Fibroblast of lung (primary cell): ENCODE results near the gene NKD2. TPM values are rescaled to one million over a fixed set of nuclear protein-coding genes. Genes with fewer than 3 reads are reported as not detected.

ENCODE experiments used
- DNase-seq, 2 donors: peaks; one replicate each; pipeline versions ENCODE4 v3.0.0 to v3.0.0-alpha.2; 2010; ENCODE audit warnings: low read depth in 2 of 2
- H2AFZ ChIP-seq: 2 replicates; pipeline ENCODE4 v1.5.1; 2012; ENCODE audit warnings: low read length, control low read depth, inconsistent platforms
- H3K27ac ChIP-seq: 2 replicates; pipeline ENCODE4 v1.5.1; 2011; ENCODE audit warnings: low read length, control low read depth; ENCODE audit not compliant: insufficient read depth
- H3K27me3 ChIP-seq: 2 replicates; pipeline ENCODE4 v1.5.1; 2011; ENCODE audit warnings: mild to moderate bottlenecking, low read length; ENCODE audit not compliant: control insufficient read depth, insufficient read depth
- H3K36me3 ChIP-seq: 2 replicates; pipeline ENCODE4 v1.5.1; 2011; ENCODE audit warnings: low read length; ENCODE audit not compliant: control insufficient read depth, insufficient read depth
- H3K4me1 ChIP-seq: 2 replicates; pipeline ENCODE4 v1.5.1; 2011; ENCODE audit warnings: low read length; ENCODE audit not compliant: control insufficient read depth, insufficient read depth; ENCODE audit errors: extremely low read depth
- H3K4me2 ChIP-seq: 2 replicates; pipeline ENCODE4 v1.5.1; 2011; ENCODE audit warnings: low read length, control low read depth; ENCODE audit not compliant: insufficient read depth; ENCODE audit errors: extremely low read depth
- H3K4me3 ChIP-seq, 4 experiments: fragments of 200-600 bp in 1 of 4; sonication (generic) in 1 of 4; replicated peaks in 1 of 4; 2 replicates each; pipeline ENCODE4 v1.5.1; 2011 to 2016; ENCODE audit warnings: low read length in 4 of 4, low read depth in 3 of 4, mild to moderate bottlenecking in 3 of 4, control low read depth in 2 of 4, inconsistent platforms in 1 of 4, mixed read lengths in 1 of 4; ENCODE audit not compliant: insufficient read depth in 1 of 4; ENCODE audit errors: control extremely low read depth in 1 of 4
- H3K79me2 ChIP-seq: 2 replicates; pipeline ENCODE4 v1.5.1; 2012; ENCODE audit warnings: mild to moderate bottlenecking, low read length, inconsistent platforms; ENCODE audit not compliant: control insufficient read depth, insufficient read depth
- H3K9ac ChIP-seq: 2 replicates; pipeline ENCODE4 v1.5.1; 2011; ENCODE audit warnings: mild to moderate bottlenecking, low read length, control low read depth; ENCODE audit not compliant: insufficient read depth
- H3K9me3 ChIP-seq: 2 replicates; pipeline ENCODE4 v1.5.1; 2012; ENCODE audit warnings: low read depth, low read length; ENCODE audit not compliant: control insufficient read depth, insufficient read depth
- H4K20me1 ChIP-seq: 2 replicates; pipeline ENCODE4 v1.5.1; 2011; ENCODE audit warnings: low read length; ENCODE audit not compliant: control insufficient read depth, insufficient read depth; ENCODE audit errors: extremely low read depth
- CTCF ChIP-seq, 2 donors: IDR thresholded peaks in 1 of 2; conservative IDR thresholded peaks in 1 of 2; 1 replicate in 1 of 2; 2 replicates in 1 of 2; pipeline ENCODE4 v1.5.1; 2011 to 2012; ENCODE audit warnings: low read length in 2 of 2, control low read depth in 1 of 2, inconsistent platforms in 1 of 2, low read depth in 1 of 2, mild to moderate bottlenecking in 1 of 2
- EZH2 ChIP-seq: IDR thresholded peaks from 2 replicates; pipeline ENCODE4 v1.5.1; 2012; ENCODE audit warnings: low read length, control low read depth, mild to moderate bottlenecking; ENCODE audit errors: missing control alignments
- polyA plus RNA-seq, 2 donors: library from polyadenylated mRNA; depleted of rRNA in 1 of 2; stranded (reverse) in 1 of 2; unstranded in 1 of 2; fragments of >200 nt; gene quantifications; 2 replicates each; pipeline ENCODE4 v1.2.1, GENCODE V29; 2011 to 2012; ENCODE audit warnings: missing spikeins in 1 of 2
- total RNA-seq: library from RNA; depleted of rRNA; stranded (reverse); fragments of >200 nt; gene quantifications from 2 replicates; pipeline ENCODE4 v1.2.1, GENCODE V29; 2014

NKD2 gene
- total and polyA plus RNA-seq, 2 donors (not counting 1 experiment from before 2014, with no cell fraction given) = under 0.01 TPM; not detected in 1

GRCh38 chr5:1032011-1032410 is 23.4 kb downstream of the NKD2 start:
- no peak overlapping the region for H3K27ac ChIP-seq
- no peak for DNase-seq
- H3K4me3 ChIP-seq = no peak overlapping the region
- no peaks in the 10 kb centered on the region for H4K20me1 ChIP-seq
- no peak overlapping the region for H3K9ac ChIP-seq
- no peaks in the 10 kb centered on the region for H3K27me3 ChIP-seq
- TF ChIP-seq EZH2 = no peak
- H3K4me2 ChIP-seq = no peak overlapping the region
- H3K36me3 ChIP-seq = no peaks in the 10 kb centered on the region
- H3K4me1 ChIP-seq = no peaks in the 10 kb centered on the region
- no peaks in the 10 kb centered on the region for H3K9me3 ChIP-seq
- no peaks in the 10 kb centered on the region for H3K79me2 ChIP-seq
- no peak overlapping the region for H2AFZ ChIP-seq

- no peaks in the 10 kb centered on the region for H3K79me2 ChIP-seq
- no peaks in the 10 kb centered on the region for H3K27me3 ChIP-seq
- TF ChIP-seq CTCF (conservative IDR thresholded peaks at IDR 0.05 in 1 of 2, IDR thresholded peaks at IDR 0.05 in 1 of 2; ENCODE audit: low read depth in 1 of 2, low read length in 2 of 2) (no peak), EZH2 (no peak)
- no peaks in the 10 kb centered on the region for H4K20me1 ChIP-seq
- no peak overlapping the region for H3K27ac ChIP-seq
- no peak overlapping the region for H3K9ac ChIP-seq
- no peak overlapping the region for H2AFZ ChIP-seq
- no peak overlapping the region for H3K4me3 ChIP-seq
- no peaks in the 10 kb centered on the region for H3K9me3 ChIP-seq
- no peaks in the 10 kb centered on the region for H3K36me3 ChIP-seq
- no peaks in the 10 kb centered on the region for H3K4me1 ChIP-seq
- DNase-seq = no peak
- H3K4me2 ChIP-seq = no peak overlapping the region
Observed at GRCh38 chr5:1032551-1033027, 24.0 kb downstream of the NKD2 start.

- H3K9me3 ChIP-seq = no peaks in the 10 kb centered on the region
- no peaks in the 10 kb centered on the region for H3K27me3 ChIP-seq
- H3K27ac ChIP-seq = no peak overlapping the region
- no peaks in the 10 kb centered on the region for H3K4me1 ChIP-seq
- DNase-seq = no peak
- H4K20me1 ChIP-seq = no peaks in the 10 kb centered on the region
- no peaks in the 10 kb centered on the region for H3K79me2 ChIP-seq
- H3K9ac ChIP-seq = no peak overlapping the region
- H3K36me3 ChIP-seq = no peaks in the 10 kb centered on the region
- no peak overlapping the region for H3K4me3 ChIP-seq
- H2AFZ ChIP-seq = no peak overlapping the region
- no peak for TF ChIP-seq CTCF (conservative IDR thresholded peaks at IDR 0.05 in 1 of 2, IDR thresholded peaks at IDR 0.05 in 1 of 2; ENCODE audit: low read depth in 1 of 2, low read length in 2 of 2)
- TF ChIP-seq EZH2 = no peak
- no peak overlapping the region for H3K4me2 ChIP-seq
Observed at GRCh38 chr5:1033178-1033577, 24.6 kb downstream of the NKD2 start.
